Endothelial cell of umbilical vein (primary cell): ENCODE measurements around the gene FCF1. TPM values are rescaled to one million over a fixed set of nuclear protein-coding genes. Genes with fewer than 3 reads are reported as not detected.

Experiments
- BruUV-seq: library from RNA; stranded (reverse); fragments of 400-500 nt; replicated peaks from 2 replicates; lab custom pipeline; 2021; lab: Mats Ljungman, UMichigan
- CTCF ChIA-PET: fragments of 300-600, 350-600 bp; sonication (Branson Sonifier 250); formaldehyde crosslinking; loops from one replicate; lab custom pipeline; 2021; ENCODE audit warnings: antibody characterized with exemption, inconsistent platforms; lab: Charles Lee
- POLR2A ChIA-PET: fragments of 300-600, 350-600 bp; sonication (Branson Sonifier 250); formaldehyde crosslinking; loops from one replicate; lab custom pipeline; 2021; ENCODE audit warnings: antibody characterized with exemption, inconsistent platforms; lab: Charles Lee
- DNase-seq: peaks from one replicate; pipeline ENCODE4 v3.0.0-alpha.2; 2011; ENCODE audit warnings: low read depth, low spot score
- FAIRE-seq: peaks from 2 replicates; lab custom pipeline; 2011; peaks lifted over from hg19 to GRCh38; lab: Jason Lieb, UNC
- H2AFZ ChIP-seq: 2 replicates; pipeline ENCODE4 v1.6.0; 2012; ENCODE audit warnings: low read depth, low read length, control low read depth, inconsistent platforms
- H3K27ac ChIP-seq: 2 replicates; pipeline ENCODE4 v1.5.1; 2011; ENCODE audit warnings: low read depth, mild to moderate bottlenecking, control low read depth, low read length, moderate library complexity; ENCODE audit not compliant: insufficient read depth
- H3K27me3 ChIP-seq, 2 experiments: 2 replicates each; pipeline versions ENCODE4 v1.6.0 to v1.6.1; 2011; ENCODE audit warnings: low read length in 2 of 2, mixed read lengths in 1 of 2; ENCODE audit not compliant: control insufficient read depth in 2 of 2, insufficient read depth in 2 of 2
- H3K36me3 ChIP-seq, 2 experiments: 2 replicates in 1 of 2; 3 replicates in 1 of 2; pipeline ENCODE4 v1.5.1; 2011; ENCODE audit warnings: low read length in 2 of 2, mild to moderate bottlenecking in 1 of 2, moderate library complexity in 1 of 2; ENCODE audit not compliant: control insufficient read depth in 2 of 2, insufficient read depth in 2 of 2; ENCODE audit errors: extremely low read depth in 1 of 2
- H3K4me1 ChIP-seq: 3 replicates; pipeline ENCODE4 v1.5.1; 2011; ENCODE audit warnings: mild to moderate bottlenecking, low read length; ENCODE audit not compliant: control insufficient read depth, insufficient read depth; ENCODE audit errors: extremely low read depth
- H3K4me2 ChIP-seq: 2 replicates; pipeline ENCODE4 v1.6.1; 2011; ENCODE audit warnings: low read length, control low read depth, mixed read lengths; ENCODE audit not compliant: insufficient read depth
- H3K4me3 ChIP-seq, 3 experiments: fragments of 200-600 bp in 1 of 3; sonication (generic), shearing (Covaris generic) in 1 of 3; replicated peaks in 1 of 3; 2 replicates each; pipeline ENCODE4 v1.5.1; 2011 to 2016; ENCODE audit warnings: control low read depth in 3 of 3, low read length in 3 of 3, mild to moderate bottlenecking in 2 of 3, inconsistent platforms in 1 of 3, low read depth in 1 of 3, moderate library complexity in 1 of 3; ENCODE audit not compliant: insufficient read depth in 1 of 3
- H3K79me2 ChIP-seq: 2 replicates; pipeline ENCODE4 v1.6.0; 2012; ENCODE audit warnings: low read length, inconsistent platforms; ENCODE audit not compliant: control insufficient read depth, insufficient read depth
- H3K9ac ChIP-seq: replicated peaks from 2 replicates; pipeline ENCODE3; 2011; ENCODE audit warnings: low read length, control low read depth; ENCODE audit not compliant: insufficient read depth; ENCODE audit errors: extremely low read depth
- H3K9me1 ChIP-seq: replicated peaks from 3 replicates; pipeline ENCODE4 v1.6.0; 2011; ENCODE audit warnings: mild to moderate bottlenecking, low read length; ENCODE audit not compliant: control insufficient read depth, insufficient read depth; ENCODE audit errors: extremely low read depth
- H3K9me3 ChIP-seq: replicated peaks from 2 replicates; pipeline ENCODE4 v1.5.1; 2012; ENCODE audit warnings: low read length, inconsistent platforms; ENCODE audit not compliant: control insufficient read depth, insufficient read depth
- H4K20me1 ChIP-seq: replicated peaks from 2 replicates; pipeline ENCODE3; 2011; ENCODE audit warnings: mild to moderate bottlenecking, low read length; ENCODE audit not compliant: control insufficient read depth, insufficient read depth; ENCODE audit errors: extremely low read depth
- EZH2 ChIP-seq: IDR thresholded peaks from 2 replicates; pipeline ENCODE4 v1.6.1; 2012; ENCODE audit warnings: borderline replicate concordance, low read depth, mild to moderate bottlenecking, moderate library complexity, low read length, inconsistent platforms; ENCODE audit not compliant: severe bottlenecking
- FOS ChIP-seq: IDR thresholded peaks from 2 replicates; pipeline ENCODE4 v1.6.1; 2011; ENCODE audit warnings: mild to moderate bottlenecking, low read length, moderate library complexity, borderline replicate concordance; ENCODE audit not compliant: insufficient read depth
- GATA2 ChIP-seq: IDR thresholded peaks from 2 replicates; pipeline ENCODE4 v1.7.0; 2011; ENCODE audit warnings: low read depth, mild to moderate bottlenecking, moderate library complexity, mixed read lengths, low read length; ENCODE audit not compliant: insufficient read length, insufficient read depth
- JUN ChIP-seq: IDR thresholded peaks from 2 replicates; pipeline ENCODE4 v1.6.1; 2011; ENCODE audit warnings: borderline replicate concordance, low read depth; ENCODE audit not compliant: insufficient read length, insufficient read depth
- MYC ChIP-seq: IDR thresholded peaks from one replicate; pipeline ENCODE4 v1.6.1; 2011; ENCODE audit warnings: mild to moderate bottlenecking, low read depth, low read length
- POLR2A ChIP-seq: IDR thresholded peaks from 2 replicates; pipeline ENCODE4 v1.6.1; 2012; ENCODE audit warnings: low read depth, mild to moderate bottlenecking, control low read depth, low read length
- POLR2AphosphoS5 ChIP-seq: IDR thresholded peaks from 2 replicates; pipeline ENCODE4 v1.6.1; 2012; ENCODE audit warnings: low read depth, mild to moderate bottlenecking, control low read depth, low read length, moderate library complexity; ENCODE audit not compliant: insufficient read depth
- dilution Hi-C: fragments of 300-500 bp; cut with MboI; formaldehyde crosslinking; loops from one replicate; pipeline ENCODE4 v1.15.0; 2019; ENCODE audit warnings: low sequenced_read_pairs; ENCODE audit not compliant: extremely low pct_ligation_motif_present
- intact Hi-C: fragments of 100-400 bp; cut with micrococcal nuclease; formaldehyde crosslinking; loops from one replicate; pipeline ENCODE4 v1.10.0; 2022
- polyA plus RNA-seq, 4 experiments: library from polyadenylated mRNA; depleted of rRNA in 3 of 4; stranded (reverse) in 3 of 4; unstranded in 1 of 4; fragments of >200 nt; gene quantifications; 2 replicates each; pipeline versions ENCODE4 v1.2.1 to v1.2.3, GENCODE V29; 2011 to 2012; ENCODE audit warnings: missing spikeins in 1 of 4
- total RNA-seq: library from RNA; stranded (reverse); gene quantifications from 2 replicates; pipeline ENCODE4 v1.2.3, GENCODE V29; 2021
- TF ChIP-seq, protein P1 (sequence below), 2 donors: IDR thresholded peaks; 1 replicate in 1 of 2; 2 replicates in 1 of 2; pipeline ENCODE4 v1.5.1; 2011; ENCODE audit warnings: low read length in 2 of 2, mild to moderate bottlenecking in 2 of 2, moderate library complexity in 2 of 2, control low read depth in 1 of 2, inconsistent platforms in 1 of 2, low read depth in 1 of 2; ENCODE audit not compliant: insufficient read depth in 1 of 2; ENCODE audit errors: extremely low read depth in 1 of 2

FCF1 gene
- total and polyA plus RNA-seq, 2 donors (not counting 3 experiments of a cell fraction or from before 2014, with no cell fraction given), result 26.2 to 58.2 TPM

DNA sequence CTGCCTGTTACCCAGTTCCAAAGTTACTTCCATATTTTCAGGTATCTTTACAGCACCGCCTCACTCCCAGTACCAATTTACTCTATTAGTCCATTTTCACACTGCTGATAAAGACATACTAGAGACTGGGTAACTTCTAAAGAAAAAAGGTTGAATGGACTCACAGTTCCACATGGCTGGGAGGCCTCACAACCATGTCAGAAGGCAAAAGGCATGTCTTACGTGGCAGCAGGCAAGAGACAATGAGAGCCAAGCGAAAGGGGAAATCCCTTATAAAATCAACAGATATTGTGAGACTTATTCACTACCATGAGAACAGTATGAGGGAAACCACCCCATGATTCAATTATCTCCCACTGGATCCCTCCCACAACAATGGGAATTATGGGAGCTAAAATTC lies 9.9 kb upstream of the FCF1 start:
- Histone ChIP-seq H3K4me3 (no peak overlapping the region), H3K79me2 (peaks cover 86% of the 10 kb centered on the region), H2AFZ (no peak overlapping the region), H4K20me1 (no peaks in the 10 kb centered on the region), H3K27me3 (no peaks in the 10 kb centered on the region), H3K9ac (no peak overlapping the region), H3K4me1 (no peaks in the 10 kb centered on the region), H3K9me1 (no peaks in the 10 kb centered on the region), H3K36me3 (peaks cover 0 to 3% of the 10 kb centered on the region in 2 experiments), H3K9me3 (no peaks in the 10 kb centered on the region), H3K4me2 (no peak overlapping the region), H3K27ac (no peak overlapping the region)
- no peak for FAIRE-seq
- CTCF ChIA-PET, result interaction anchor here (1.3 kb wide), 1 partner anchor 8 kb away, joined by 3 read pairs; no protein-coding TSS in a partner anchor
- TF ChIP-seq EZH2 (no peak), FOS (no peak), POLR2AphosphoS5 (no peak), JUN (no peak), POLR2A (no peak), GATA2 (no peak), MYC (no peak)
- TF ChIP-seq, protein P1, sequence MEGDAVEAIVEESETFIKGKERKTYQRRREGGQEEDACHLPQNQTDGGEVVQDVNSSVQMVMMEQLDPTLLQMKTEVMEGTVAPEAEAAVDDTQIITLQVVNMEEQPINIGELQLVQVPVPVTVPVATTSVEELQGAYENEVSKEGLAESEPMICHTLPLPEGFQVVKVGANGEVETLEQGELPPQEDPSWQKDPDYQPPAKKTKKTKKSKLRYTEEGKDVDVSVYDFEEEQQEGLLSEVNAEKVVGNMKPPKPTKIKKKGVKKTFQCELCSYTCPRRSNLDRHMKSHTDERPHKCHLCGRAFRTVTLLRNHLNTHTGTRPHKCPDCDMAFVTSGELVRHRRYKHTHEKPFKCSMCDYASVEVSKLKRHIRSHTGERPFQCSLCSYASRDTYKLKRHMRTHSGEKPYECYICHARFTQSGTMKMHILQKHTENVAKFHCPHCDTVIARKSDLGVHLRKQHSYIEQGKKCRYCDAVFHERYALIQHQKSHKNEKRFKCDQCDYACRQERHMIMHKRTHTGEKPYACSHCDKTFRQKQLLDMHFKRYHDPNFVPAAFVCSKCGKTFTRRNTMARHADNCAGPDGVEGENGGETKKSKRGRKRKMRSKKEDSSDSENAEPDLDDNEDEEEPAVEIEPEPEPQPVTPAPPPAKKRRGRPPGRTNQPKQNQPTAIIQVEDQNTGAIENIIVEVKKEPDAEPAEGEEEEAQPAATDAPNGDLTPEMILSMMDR (IDR thresholded peaks at IDR 0.05; ENCODE audit: extremely low read depth in 1 of 2, insufficient read depth in 1 of 2, low read depth in 1 of 2, low read length in 2 of 2), result no peak
- BruUV-seq, result no TSS peak
- intact Hi-C loops (no loop called here), dilution Hi-C loops (no loop called here)
- POLR2A ChIA-PET, result no interaction called here
- no peak for DNase-seq
